GM08714 (cell line): ENCODE data around the gene HEPACAM2.

Experiments
- H3K4me3 ChIP-seq: fragments of 200-500 bp; sonication (Bioruptor generic); 2 replicates; pipeline ENCODE4 v1.5.1; 2014; ENCODE audit warnings: mild to moderate bottlenecking, low read length, inconsistent platforms
- ZNF274 ChIP-seq: IDR thresholded peaks from 2 replicates; pipeline ENCODE4 v1.6.1; 2012; ENCODE audit warnings: mild to moderate bottlenecking, low read depth, low read length

HEPACAM2 gene

DNA sequence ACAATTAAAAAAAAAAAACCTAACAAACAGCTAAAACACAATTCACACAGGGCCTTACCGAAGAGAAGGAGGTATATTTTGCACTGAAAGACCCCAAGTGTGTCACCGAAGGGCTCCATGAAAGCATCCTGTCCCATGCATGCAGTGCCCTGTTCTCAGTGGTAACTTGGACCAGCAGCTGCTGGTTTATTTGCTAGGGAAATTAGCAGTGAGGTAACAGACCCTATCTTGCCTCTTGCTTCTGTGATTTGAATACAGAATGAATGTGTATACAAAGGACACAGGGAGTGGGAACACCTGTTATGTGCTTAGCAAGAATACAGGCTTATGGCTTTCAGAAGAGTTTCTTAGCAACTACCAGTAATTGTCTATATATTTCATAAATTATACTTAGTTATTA lies at the start of gene HEPACAM2:
HEPACAM2 (minus strand) TSS at position 160 of the 400 bp plus-strand sequence.
- no peak within 1 kb of the TSS for H3K4me3 ChIP-seq
- no peak for TF ChIP-seq ZNF274

GRCh38 chr7:93265220-93265619 lies 39.0 kb upstream of the HEPACAM2 start:
- H3K4me3 ChIP-seq: no peak overlapping the region
- TF ChIP-seq ZNF274: no peak

- no peak for TF ChIP-seq ZNF274
- H3K4me3 ChIP-seq: no peak overlapping the region
These were observed 36.3 kb upstream of the HEPACAM2 start for GRCh38 chr7:93262535-93262934.

DNA sequence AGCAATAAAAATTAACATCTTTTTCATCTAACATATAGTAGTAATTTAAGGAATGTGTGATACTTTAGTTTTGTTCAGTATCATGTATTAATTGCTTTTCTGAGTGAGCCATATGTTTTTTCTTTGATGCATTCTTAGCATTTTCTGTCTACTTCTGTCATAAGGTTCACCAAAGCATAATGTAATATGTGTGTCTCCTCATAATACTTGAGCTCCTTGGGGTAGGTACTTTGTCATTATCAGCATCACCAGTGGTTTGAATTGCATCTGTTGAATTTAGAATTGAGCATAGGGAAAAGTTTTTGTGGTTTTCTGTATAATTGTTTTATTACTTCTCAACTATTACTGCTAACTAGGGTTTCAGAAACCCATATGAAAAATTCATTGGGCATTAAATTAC lies 32.4 kb upstream of the HEPACAM2 start:
- TF ChIP-seq ZNF274: no peak
- H3K4me3 ChIP-seq: no peak overlapping the region

DNA sequence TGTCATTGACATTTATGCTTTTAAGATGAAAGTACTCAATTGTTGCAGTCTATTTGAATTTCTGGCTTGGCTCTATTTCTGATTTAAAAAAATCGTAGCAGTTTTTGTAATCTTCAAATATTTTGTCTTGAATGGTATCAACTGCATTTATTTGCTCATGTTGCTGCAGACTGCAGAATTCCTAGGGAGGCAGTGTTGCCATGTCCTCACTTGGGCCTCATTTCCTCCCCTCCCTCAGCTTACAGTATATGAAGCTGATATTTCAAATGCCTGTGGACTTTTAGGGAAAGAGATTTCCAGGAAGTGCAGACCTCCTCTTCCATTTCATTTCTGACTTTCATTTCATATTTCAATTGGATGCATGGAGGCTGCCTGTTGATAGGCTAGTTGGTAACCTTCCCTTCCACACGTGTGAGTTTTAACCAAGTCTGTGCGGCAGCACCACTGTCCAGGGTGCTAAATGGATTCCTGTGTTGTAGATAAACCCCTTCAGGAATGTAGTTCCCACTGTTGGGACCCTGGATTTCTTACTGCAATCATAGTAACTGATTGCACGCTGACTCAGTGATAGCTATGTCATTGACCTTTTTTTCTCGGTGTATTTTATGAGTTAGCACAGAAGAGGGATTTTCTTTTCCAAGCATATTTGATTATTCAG lies 23.4 kb upstream of the HEPACAM2 start:
- no peak for TF ChIP-seq ZNF274
- no peak overlapping the region for H3K4me3 ChIP-seq

- no peak overlapping the region; the same call in 1 of the 2 replicates for H3K4me3 ChIP-seq
- no peak for TF ChIP-seq ZNF274
These were observed 19.5 kb upstream of the HEPACAM2 start for GRCh38 chr7:93245525-93246432.

DNA sequence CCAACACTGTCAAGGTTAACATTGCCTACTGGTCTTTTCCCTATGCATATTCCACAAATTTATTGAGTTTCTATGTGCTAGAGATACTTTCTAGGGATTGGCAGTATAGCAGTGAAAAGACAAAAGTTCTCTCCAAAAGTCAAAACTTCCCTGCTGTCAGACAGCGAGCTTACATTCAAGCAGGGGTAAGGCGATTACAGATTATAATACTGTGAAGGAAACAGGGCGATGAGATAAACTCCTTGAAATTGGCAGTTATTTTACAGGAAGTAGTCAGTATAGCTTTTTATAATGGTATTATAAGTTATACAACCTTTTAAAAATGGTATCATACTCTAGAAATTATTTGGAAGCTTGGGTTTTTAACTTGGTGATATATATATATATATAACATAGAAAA lies 15.8 kb upstream of the HEPACAM2 start:
- no peak overlapping the region for H3K4me3 ChIP-seq
- TF ChIP-seq ZNF274: no peak

GRCh38 chr7:93239824-93240223 lies 13.6 kb upstream of the HEPACAM2 start:
- no peak overlapping the region for H3K4me3 ChIP-seq
- no peak for TF ChIP-seq ZNF274

GRCh38 chr7:93238748-93239147 lies 12.5 kb upstream of the HEPACAM2 start:
- no peak for TF ChIP-seq ZNF274
- H3K4me3 ChIP-seq: no peak overlapping the region

DNA sequence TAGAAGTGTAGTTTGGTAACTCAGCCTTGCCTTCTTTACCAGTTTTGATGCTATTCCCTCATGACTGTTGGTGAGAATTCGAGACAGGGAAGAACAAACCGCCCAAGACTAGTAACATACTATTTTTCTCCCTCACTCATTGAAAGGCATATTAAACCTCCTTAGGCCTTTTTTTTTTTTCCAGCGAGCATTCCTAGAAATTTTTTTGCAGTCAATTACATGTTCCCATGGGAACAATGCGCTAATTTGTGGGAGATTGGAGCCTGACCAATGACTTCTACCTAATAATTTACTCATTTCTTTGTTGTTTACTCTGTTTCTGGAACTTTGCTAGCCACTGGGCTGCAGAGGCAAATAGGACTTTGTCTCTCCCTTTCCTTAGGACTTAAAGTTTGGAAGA lies 11.9 kb upstream of the HEPACAM2 start:
- TF ChIP-seq ZNF274: no peak

DNA sequence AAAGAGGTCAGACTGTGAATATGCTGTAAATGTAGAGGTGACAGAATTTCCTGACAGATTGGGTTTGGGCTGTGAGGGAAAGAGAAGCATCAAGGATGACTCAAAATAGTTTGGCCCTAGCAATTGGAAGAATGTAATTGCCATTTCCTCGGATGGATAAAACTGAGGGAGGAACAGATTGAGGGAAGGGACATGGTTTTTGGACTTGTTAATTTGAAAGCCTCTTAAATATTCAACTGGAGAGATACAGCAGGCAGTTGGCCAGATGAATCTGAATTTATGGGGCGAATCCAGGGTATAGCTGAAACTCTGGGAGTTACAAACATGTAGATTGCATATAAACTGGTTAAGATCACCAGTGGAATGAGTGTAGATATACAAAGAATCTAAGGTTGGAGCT lies 9.3 kb upstream of the HEPACAM2 start:
- no peak for TF ChIP-seq ZNF274
- H3K4me3 ChIP-seq: no peak overlapping the region

More for the DNA sequence above, 11.9 kb upstream of the HEPACAM2 start:
- H3K4me3 ChIP-seq: no peak overlapping the region

DNA sequence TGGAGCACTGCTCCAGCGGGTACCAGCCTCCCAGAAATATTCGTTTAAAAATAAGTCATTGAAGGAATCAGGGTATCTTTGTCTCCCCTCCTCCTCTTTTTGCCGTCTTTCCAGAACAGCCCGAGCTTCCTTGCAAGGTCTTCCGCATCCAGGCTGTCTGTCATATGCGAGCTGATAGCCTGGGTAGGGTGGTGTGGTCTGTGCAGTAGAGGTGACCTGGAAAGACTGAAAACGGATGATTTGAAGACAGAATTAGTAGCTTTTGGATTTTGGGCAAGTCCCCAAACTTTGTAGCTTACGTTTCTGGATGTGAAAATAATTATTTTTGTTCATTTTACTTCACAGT lies 6.4 kb upstream of the HEPACAM2 start:
- no peak for TF ChIP-seq ZNF274
- H3K4me3 ChIP-seq: peak overlapping the region; percentile 60

- no peak for TF ChIP-seq ZNF274
- H3K4me3 ChIP-seq: peak within 1 kb of the TSS; percentile 60
These were observed 5.8 kb upstream of the HEPACAM2 start, which contains the start of gene VPS50 for GRCh38 chr7:93231799-93232672. Gene VPS50, plus strand, starts transcription at chr7:93232366. Its CDS starts 102 bp downstream, at chr7:93232468.

DNA sequence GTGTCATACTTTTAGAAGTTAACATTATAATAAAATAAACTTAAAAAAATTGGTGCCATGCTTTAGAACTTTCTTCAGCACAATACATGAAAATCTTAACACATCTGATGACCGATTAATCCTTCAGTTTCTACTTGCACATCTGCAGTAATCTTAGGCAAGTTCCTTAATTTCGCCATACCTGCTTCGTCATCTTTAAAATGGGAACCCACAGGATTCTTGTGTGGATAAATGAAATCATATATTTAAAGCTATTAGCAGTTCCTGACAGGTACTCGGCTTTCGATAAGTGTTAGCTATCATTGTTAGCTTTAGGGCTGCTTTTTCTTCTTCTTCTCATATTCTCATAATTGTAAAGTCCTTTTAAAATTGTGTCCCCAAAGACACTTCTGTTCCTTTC lies 5.0 kb upstream of the HEPACAM2 start:
- peak overlapping the region; percentile 60 for H3K4me3 ChIP-seq
- no peak for TF ChIP-seq ZNF274
